ENCODE results near the gene PRKCE. TPM values are rescaled to one million over a fixed set of nuclear protein-coding genes. Genes with fewer than 3 reads are reported as not detected.

PRKCE gene
- total RNA-seq, 1 experiment from 2014 or later, result 1.3 TPM

GRCh38 chr2:45930396-45930792 lies 278.9 kb downstream of the PRKCE start:
- no peak overlapping the region for H3K4me3 Mint-ChIP-seq
- Histone ChIP-seq H4K8ac (replicated peaks; ENCODE audit: insufficient read length, low read depth, low read length) (no peak overlapping the region), H3K14ac (ENCODE audit: insufficient read depth, low read length) (no peak overlapping the region), H3K4me1 (ENCODE audit: insufficient read depth, low read length) (no peaks in the 10 kb centered on the region), H2BK15ac (ENCODE audit: low read depth, low read length) (no peak overlapping the region), H2BK12ac (ENCODE audit: insufficient read length, low read depth, low read length) (no peak overlapping the region), H3K18ac (ENCODE audit: insufficient read length, low read depth, low read length) (no peak overlapping the region), H3K23me2 (ENCODE audit: insufficient read length, low read depth, low read length, poor library complexity, severe bottlenecking) (no peaks in the 10 kb centered on the region), H2BK120ac (ENCODE audit: low read depth, low read length, poor library complexity, severe bottlenecking) (no peak overlapping the region), H4K91ac (ENCODE audit: insufficient read length, low read depth, low read length) (no peak overlapping the region), H3K4ac (ENCODE audit: low read depth, low read length) (no peak overlapping the region), H3K56ac (ENCODE audit: insufficient read length, low read depth, low read length) (no peak overlapping the region), H3K23ac (ENCODE audit: insufficient read length, low read depth, low read length) (no peak overlapping the region), H3T11ph (ENCODE audit: low read length) (no peak overlapping the region), H3K27ac (ENCODE audit: insufficient read length, low read depth, low read length) (no peak overlapping the region), H2AK5ac (ENCODE audit: insufficient read length, low read length) (no peak overlapping the region), H3K9ac (ENCODE audit: extremely low read depth, insufficient read length, low read length) (no peak overlapping the region), H2BK5ac (ENCODE audit: insufficient read length, low read length) (no peak overlapping the region), H3K4me2 (ENCODE audit: insufficient read depth, insufficient read length, low read length) (no peak overlapping the region), H3K9me3 (ENCODE audit: control insufficient read depth, low read depth, low read length) (no peaks in the 10 kb centered on the region), H4K5ac (ENCODE audit: insufficient read length, low read depth, low read length) (no peak overlapping the region), H3K79me1 (ENCODE audit: insufficient read depth, low read depth, low read length, poor library complexity, severe bottlenecking) (no peaks in the 10 kb centered on the region), H2AFZ (ENCODE audit: low read length) (no peak overlapping the region), H3K27me3 (ENCODE audit: insufficient read depth, low read length) (no peaks in the 10 kb centered on the region), H4K20me1 (ENCODE audit: control insufficient read depth, insufficient read depth, insufficient read length) (peaks cover 2% of the 10 kb centered on the region), H3K79me2 (ENCODE audit: insufficient read depth, low read length) (no peaks in the 10 kb centered on the region), H2BK20ac (ENCODE audit: low read depth, low read length, poor library complexity, severe bottlenecking) (no peak overlapping the region)
- no peaks in the 10 kb centered on the region for H3K27me3 Mint-ChIP-seq (ENCODE audit: low read depth)
- H3K9me3 Mint-ChIP-seq, result peaks cover 0 to 2% of the 10 kb centered on the region in 2 experiments; a peak in 1 of 5 replicates
- peak overlapping the region in 1 of 3 experiments; percentile 19; a peak in 1 of 7 replicates for H3K27ac Mint-ChIP-seq
- no peak for DNase-seq
- H3K36me3 Mint-ChIP-seq (ENCODE audit: insufficient read depth in 1 of 3, low read depth in 3 of 3), result no peaks in the 10 kb centered on the region
- no CpG with 5 or more reads among the region's 1 CpG for WGBS (ENCODE audit: extremely low coverage, insufficient read length, low lambda C conversion rate)
- peaks cover 8 to 9% of the 10 kb centered on the region in 2 experiments for H3K4me1 Mint-ChIP-seq
- TF ChIP-seq CTCF (conservative IDR thresholded peaks at IDR 0.05), result no peak
